Spleen (tissue), 7 donors: Measurements from ENCODE around the gene ISOC2.
"Not testable (repeated sequence)": the region's sequence is repeated elsewhere in the genome, so short reads cannot be mapped to it uniquely, and the experiment has no call there.

Experiments
- CTCF ChIP-seq, 11 experiments: fragments of 200-600 bp in 7 of 11; fragments of 450-650 bp in 4 of 11; sonication (generic) in 4 of 11; IDR thresholded peaks in 8 of 11; conservative IDR thresholded peaks in 3 of 11; 1 replicate in 7 of 11; 2 replicates in 4 of 11; pipeline versions ENCODE4 v1.4.0 to v1.8.0; 2016 to 2021; ENCODE audit warnings: antibody characterized with exemption in 11 of 11, inconsistent platforms in 4 of 11, mild to moderate bottlenecking in 1 of 11
- POLR2AphosphoS5 ChIP-seq, 3 donors: sonication (generic); formaldehyde crosslinking; IDR thresholded peaks; one replicate each; pipeline ENCODE4 v1.5.1; 2017; ENCODE audit warnings: antibody characterized with exemption in 3 of 3
- donor health status: DM: no; HTN: no; CAD: no; lungs with moderate emphysema.
- donor health status: DM: no; HTN: no; CAD: no.
- donor health status: DM: no; HTN: no; CAD: no.

DNA sequence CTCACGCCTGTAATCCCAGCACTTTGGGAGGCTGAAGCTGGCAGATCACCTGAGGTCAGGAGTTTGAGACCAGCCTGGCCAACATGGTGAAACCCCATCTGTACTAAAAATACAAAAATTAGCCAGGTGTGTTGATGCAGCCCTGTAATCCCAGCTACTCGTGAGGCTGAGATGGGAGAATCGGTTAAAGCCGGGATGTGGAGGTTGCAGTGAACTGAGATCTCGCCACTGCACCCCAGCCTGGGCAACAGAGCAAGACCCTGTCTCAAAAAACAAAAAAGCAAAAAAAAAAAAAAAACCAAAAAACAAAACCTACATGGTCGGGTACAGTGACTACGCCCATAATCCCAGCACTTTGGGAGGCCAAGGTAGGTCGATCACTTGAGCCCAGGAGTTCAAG is 52.3 kb downstream of the ISOC2 start:
- TF ChIP-seq POLR2AphosphoS5 (IDR thresholded peaks at IDR 0.05); CTCF (IDR thresholded peaks at IDR 0.05 in 8 of 11, conservative IDR thresholded peaks at IDR 0.05 in 3 of 11): not testable (repeated sequence)
